Inflammatory macrophage treated with lipopolysaccharide for 1 hour (primary cell): Measurements from ENCODE around the gene PAX5.

Experiments used
- DNase-seq, 2 donors: peaks; one replicate each; pipeline ENCODE4 v3.0.0-alpha.2; 2020 to 2022

Gene PAX5

DNA sequence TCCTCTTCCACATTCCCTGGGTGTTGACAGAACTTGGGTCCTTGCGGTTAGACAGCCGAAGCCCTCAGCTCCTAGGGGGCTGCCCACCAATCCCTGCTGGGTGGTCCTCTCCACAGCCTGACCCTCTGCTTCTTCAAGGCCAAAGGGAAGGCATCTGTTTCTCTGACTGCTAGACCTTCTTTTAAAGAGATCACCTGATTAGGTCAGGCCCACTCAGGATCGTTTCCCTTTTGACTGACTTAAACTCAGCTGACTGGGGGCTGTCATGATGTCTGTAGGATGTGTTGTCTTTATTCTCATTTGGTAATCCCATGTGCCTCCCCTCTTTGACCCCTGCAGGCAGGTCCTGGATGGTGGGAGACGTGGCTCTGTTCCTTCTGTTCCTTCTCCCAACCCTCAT, 207.5 kb downstream of the PAX5 start:
- no peak for DNase-seq

DNA sequence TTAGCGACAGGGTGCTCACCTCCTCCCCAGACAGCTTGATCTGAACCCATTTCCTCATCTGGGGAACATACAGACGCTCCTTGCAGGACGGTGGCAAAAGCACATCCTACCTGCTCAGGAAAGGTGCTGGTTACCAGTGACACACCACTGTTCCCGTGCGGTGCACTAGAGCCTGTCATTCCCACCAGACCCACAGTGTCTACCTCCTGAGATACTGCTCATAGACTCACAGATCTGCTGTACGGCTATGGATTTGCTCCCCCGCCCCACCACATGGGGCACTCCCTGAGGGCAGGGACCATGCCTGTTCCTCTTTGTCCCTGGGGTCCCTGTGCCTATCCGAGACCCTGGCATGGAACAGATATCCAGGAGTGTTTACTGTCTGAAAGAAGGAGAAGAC, 208.9 kb downstream of the PAX5 start:
- no peak for DNase-seq

DNA sequence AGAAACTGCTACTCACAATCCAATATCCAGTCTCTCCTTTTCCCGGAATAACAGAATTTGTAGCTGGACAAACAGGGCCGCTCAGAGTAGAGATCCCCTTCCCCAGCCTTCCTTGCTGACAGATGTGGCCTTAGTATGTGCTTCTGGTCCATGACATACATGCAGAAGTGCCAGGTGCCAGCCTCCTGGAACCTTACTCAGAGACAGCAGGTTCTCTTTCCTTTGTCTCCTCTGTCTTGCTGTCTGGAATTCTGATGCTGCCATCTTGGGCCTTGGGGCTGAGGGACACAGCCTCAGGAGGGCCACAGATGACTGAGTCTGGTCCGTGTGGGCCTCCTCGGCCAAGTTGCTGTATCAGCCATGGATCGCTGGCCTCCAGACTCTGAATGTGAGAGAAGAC, 210.1 kb downstream of the PAX5 start:
- DNase-seq, result no peak

DNA sequence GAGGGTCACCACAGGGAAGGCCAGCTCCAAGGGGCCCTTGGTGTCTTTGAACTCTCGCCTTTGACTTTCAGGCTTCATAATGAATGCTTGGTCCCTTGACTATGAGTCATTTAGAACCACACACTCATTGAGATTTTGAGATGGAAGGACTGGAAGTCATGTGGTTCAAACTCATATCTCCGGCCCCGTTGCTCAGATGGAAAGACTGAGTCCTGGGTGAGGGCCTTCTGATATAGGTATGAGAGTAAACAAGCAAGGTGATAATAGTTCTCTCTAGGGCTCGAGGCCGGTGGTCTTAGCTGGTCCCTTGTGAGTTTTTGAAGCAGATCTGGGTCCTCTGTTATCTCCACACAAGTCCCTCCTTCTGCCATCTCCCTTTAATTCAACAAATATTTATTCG, 210.6 kb downstream of the PAX5 start:
- DNase-seq, result no peak

DNA sequence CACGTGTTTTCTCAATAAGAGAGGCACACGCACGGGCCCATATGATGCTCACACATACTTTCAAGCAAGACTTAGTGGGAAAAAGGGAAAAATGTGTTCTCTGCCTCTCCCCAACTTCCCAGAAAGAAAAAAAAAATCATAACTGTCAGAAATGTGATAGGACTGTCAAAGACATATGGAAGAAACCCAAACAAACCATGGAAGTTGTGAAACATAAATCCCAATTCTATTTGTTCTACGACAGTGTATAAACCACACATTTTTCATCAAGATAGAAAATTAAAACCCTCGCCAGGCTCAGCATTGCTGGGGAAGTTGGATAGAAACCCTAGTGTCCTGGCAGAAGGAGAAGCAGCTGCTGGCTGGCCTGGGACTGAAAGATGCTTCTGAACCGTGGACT, 211.9 kb downstream of the PAX5 start:
- no peak for DNase-seq

DNA sequence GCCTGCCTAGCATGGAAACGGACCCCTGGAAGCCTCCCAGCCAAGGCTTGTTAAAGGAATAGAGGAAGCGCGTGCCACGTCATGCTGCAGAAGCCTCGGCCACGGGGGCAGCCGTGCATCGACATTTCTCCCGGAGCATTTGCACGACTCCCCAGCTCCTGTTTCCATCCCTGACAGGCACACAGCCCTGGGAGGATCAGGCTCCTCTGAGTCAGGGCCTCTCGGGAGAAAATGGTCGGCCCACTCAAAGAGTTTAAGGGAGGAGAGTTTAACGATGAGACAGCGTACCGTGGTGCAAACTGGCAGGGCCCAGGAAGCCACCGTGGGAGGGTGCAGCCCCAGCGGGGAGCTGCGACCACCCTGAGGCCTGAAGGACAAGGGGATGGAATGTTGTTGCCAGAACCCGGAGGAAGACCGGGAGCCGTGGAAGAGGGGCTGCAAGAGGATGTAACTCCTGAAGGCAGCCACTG, 213.6 kb downstream of the PAX5 start:
- no peak for DNase-seq

DNA sequence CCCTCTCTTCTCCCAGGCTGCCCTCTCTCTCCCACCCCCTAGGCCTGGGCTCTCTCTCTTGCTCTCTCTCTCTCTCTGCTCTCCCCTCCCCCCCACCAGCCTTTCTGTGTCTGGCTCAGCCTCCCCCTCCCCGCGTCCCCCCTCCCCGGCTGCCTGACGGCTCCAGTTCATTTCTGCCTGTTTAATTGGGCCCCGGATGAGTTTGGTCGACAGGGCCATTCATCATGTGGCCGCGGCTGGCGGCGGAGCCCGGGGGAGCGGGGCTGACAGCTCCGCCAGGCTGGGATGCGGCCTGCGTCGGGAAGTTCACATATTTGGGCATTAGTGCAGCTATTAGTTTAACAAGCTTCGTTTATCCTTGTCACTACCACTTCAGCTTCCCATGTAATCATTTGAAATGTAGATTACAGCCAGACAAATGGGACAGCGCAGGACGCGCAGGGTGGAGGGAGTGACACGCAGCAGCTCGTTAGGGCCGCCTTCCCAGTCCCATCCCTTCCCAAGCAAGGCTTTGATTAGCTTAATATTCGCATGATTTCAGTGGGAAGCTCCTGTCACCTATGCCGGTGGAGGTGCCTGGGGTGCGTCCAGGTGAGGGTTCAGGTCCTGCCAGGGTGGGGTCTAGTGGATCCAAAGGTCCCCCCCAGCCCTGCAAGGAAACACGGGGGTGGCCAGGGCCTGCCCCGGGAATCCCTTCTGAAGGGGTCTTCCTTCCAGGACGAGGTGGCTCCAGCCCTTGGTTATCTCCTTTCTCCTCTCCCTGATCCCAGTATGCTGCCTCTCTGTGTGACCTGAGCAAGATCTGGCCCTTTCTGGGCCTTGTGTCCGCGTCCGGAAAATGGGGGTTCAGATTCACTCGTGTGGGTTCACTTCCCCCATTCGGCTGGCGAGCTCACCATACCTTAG, 214.8 kb downstream of the PAX5 start:
- DNase-seq, result no peak

DNA sequence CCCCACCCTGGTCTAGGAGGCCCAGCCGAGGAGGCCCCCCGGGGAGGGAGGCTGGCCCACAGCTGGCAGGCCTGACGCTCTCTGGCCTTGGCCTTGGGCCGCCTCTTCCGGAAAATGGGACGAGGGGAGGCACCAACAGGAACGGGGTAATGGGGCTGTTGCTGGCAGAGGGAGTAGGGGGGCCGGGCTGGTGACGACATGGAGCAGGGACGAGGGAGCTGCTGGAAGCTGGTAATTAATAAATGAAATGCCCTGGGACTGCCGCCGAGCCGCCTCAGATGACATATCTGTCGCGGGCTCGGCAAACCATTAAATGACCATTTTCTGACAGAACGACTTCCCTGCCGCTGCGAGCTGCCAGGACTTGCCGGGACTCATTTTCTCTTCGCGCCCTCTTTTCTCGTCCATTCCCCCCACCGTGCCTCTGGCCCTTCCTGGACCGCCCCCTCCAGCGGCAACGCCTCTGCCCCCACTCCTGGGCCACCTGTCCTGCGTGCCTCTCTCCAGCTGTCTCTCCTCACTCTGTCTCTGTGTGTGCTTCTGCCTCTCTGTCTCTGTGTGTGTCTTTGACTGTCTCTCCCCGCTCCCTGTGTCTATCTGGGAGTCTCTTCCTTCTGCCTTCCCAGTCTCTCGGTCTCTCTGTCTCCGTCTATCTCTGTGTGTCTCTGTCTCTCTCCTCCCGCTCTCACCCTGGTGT, 215.7 kb downstream of the PAX5 start:
- DNase-seq, result no peak

DNA sequence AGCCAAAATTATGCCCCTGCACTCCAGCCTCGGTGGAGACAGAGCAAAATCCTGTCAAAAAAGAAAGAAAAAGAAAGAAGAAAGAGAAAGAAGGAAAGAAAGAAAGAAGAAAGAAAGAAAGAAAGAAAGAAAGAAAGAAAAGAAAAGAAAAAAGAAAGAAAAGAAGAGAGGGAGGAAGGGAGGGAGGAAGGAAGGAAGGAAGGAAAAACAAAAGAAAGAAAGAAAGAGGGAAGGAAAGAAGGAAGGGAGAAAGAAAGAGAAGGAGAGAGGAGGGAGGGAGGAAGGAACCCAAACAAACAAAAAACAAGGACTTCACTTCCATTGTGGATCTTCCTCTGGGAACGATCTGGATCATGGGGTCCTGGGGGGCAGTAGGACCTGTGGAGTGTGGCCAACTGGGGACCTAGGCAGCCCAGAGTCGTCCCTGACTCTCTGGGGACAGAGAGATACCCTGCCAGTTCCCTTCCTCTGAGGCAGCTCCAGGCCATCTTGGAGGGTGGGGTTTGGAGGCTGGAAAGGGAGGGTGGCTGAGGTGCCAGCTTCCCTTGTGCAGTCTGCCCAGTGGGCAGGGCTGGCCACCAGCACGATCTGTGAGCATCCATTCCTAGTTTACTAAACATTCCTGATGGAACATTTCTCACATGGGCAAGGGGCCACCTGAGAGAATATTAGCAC, 216.8 kb downstream of the PAX5 start:
- DNase-seq, result no peak

DNA sequence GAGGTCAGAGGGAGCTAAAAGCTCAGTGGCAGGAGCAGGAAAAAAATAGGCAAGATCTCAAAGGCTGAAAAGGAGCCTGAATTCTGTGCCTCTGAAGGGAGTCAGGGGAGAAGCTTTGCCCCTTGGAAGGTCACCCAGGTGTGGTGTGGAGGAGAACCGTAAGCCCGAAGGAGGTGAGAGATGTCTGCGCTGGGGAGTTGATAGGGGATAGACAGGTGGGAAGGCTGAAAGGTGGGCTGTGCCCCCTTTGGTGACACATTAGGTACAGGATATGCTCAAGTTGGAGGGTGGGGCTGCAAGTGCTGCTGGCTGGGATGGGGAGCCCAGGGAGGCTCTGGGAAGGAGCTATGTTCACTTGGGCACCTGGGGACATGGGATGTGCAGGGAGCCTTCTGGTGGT, 217.7 kb downstream of the PAX5 start:
- no peak for DNase-seq

DNA sequence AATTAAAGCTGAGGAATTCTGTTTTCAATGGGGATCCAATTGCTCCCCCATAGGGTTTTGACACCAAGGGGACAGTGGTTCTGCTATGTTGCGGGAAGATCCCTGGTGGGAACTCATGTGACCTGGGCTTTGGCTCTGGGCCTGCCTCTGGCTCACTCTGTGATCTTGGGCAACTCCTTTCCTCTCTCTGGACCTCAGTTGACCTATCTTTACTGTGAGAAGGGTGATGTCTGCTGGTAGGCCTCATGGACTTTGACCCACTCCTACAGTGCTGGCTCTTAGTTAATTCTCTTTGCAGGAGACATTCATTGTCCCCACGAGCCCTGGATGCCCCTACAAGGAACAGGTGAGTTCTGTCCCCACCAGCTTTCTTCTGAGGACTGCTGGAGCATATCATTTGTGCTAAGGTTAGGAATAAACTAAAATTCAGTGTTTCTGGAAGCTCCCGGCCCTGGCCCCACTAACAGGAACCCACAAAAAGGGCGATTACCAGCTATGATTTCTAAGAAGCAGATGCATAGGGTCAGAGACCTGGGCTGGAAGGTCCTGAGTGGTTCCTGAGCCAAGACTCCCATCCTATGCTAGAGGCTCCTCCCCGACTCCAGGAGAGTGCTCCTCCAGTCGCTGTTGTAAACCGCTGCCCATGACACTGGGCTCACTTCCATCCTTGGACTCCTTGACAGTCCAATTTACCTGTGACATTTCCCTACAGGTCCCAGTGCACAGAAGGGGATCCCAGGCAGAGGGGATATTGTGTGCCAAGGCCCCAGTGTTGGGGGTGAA, 218.3 kb downstream of the PAX5 start:
- DNase-seq, result no peak

DNA sequence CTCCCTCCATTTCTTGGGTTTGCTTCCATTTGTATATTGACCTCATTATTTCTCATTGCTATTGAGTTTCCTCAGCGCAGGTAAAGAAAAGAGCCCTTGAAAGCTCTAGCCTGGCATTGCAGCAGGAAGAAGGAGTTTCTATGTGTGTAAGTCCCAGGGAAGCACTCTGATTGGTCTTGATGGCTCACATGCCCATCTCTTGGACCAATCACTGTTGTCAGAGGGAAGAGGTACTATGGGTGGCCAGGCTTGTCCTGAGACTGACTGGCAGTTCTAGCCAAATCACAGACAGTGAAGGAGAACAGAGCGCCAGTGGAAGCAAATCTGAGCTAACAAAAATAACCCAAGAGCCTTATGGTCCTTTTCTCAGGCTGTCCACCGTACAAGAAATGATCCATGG, 219.0 kb downstream of the PAX5 start:
- no peak for DNase-seq

DNA sequence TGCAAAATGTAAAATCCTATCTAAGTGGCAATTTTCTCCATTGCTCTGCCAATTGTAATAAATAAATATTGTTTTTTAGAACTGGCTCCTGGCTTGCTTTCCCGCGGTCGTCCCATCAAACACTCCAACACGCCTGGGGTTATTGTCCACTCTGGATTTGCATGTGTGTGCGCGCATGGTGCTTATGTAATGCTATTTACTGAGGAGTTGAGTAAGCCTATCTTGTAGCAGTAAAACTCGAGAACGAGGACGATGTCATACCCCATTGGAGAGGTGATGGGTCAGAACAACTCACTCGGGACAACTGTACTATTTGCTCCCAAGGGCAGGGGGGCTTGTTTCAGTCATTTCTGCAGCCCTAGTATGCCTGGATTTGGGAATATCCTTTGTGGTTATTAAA, 220.9 kb downstream of the PAX5 start:
- no peak for DNase-seq

DNA sequence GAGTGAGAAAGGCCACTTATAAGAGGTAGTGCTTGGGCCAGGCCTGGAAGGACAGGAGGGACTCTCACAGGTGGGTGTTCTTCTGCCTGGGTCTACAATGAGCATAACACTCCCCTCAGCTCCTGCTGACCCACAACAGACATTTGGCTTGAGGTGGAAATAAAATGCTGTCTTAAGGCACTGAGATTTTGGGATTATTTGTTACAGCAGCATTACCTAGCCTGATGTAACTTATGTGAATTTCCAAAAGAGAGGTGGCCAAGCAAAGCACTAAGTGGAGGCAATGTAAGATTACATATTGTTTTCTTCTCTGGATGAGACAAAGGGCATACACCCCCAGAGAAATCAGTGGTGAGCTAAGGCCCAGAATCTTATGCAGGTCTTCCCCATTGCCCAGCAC, 221.5 kb downstream of the PAX5 start:
- no peak for DNase-seq

DNA sequence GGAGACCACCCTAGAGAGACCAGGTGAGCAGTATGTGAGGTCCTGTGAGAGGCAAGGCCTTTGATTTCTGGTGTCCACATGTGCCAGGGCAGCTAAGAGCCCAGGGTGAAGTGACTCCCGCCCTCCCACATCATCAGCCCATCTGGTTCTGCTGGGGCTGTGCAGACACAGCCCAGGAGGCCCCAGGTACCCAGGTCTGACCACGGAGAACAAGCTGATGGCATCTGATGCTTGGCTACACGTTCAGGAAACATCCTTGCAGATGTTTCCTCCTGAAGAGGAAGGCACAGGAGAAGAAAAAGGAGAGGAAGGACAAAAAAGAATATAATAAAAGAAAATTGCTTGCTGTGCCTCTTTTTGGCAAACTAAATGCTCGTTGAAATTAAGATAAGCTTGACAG, 225.8 kb downstream of the PAX5 start:
- no peak for DNase-seq

DNA sequence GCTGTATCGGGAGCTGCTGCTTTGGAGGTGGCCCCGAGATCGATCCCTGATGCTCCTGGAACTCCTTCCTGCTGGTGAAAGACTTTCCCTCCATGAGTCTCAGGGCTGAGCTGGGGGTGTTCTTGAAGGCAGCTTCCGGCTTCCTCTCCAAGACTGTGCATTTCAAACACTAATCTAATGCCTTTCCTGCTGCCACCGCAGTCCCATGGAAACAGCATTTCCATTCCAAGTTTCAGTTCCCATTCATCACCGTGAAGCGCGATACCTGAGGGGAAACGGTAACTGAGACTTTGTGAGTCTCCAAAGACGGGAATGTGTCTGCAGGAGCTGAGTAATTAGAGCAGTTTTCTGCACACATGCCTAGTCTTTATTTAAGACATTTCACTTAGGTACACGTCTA, 230.1 kb downstream of the PAX5 start:
- no peak for DNase-seq

DNA sequence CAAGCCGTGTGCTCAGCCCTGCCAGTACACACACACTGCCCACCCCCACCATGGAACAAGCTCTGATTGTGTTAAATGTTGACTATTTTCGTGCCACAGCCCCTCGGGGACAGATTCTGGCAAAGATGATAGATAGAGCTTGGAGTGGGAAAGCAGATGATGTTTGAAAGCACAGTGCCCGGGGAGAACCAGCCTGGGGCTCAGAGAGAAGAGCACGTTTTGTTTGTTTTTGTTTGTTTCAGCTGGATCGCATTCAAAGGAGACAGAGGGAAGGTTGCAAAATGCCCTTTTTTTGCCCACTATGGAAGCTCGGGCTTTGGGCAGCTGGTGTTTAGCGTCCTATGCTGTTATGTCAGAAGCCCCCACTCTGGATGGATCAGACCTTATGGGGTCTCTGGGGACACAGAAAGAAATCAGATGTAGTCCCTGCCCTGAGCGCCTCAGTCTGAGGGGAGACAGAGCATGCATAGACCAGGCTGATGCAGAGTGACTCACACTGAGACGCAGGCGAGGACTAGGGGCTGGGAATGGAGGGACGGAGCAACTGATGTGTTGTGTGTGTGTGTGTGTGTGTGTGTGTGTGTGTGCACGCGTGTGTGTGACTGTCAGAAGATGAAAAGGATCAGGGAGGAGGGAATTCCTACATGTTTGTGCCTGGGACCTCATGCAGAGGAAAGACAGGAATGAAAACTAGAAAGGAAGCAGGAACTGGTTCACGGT, 231.7 kb downstream of the PAX5 start:
- DNase-seq, result no peak

DNA sequence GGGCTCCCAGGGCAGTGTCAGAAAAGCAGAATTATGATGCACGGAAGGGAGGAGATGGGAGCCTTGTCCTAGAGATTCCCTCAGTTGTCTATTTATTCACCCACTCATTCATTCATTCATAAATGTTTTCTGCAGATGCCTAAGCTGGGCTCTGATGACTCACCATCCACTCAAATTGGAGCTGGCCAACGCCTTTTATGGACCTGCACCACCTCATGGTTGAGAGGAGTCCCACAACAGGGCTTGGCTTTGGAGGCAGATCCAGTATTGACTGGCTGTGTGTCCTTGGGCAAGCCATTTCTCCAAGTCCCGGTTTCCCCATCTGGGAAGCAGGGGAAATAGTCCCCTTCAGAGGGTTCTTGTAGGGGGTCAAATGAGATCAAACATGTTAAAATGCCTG, 233.6 kb downstream of the PAX5 start:
- DNase-seq, result no peak

DNA sequence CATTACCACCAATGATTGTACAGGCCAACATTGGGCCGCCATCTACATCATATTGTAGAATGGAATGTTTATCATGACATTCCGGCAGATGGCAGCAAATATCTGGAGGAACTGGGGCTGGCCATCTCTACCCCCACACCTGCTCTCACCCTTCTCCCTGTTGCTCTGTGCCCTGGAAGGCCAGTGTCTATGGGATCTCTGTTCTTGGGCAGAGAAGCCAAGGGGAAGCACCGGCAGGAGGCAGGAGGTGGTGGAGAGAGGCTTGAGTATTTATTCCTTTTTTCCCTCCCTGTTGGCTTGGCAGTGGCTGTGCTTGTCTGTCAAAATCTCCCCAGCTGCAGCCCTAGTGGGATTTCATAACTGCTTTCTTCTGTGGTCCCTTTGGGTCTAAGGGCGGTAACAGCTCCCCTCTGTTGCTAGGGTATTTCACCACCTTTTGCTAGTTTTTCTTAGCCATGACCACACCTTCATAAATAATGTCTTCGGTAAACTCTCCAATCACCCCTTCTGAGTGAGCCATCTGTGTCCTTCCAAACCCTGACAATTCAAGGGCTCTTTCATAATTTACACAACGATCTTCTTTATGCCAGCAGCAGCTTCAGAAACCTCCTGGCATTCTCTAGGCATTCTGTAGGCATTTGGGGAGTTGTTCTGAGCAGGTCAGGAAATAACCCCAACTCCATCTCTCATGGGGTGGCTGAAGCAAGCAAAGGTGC, 235.6 kb downstream of the PAX5 start:
- no peak for DNase-seq

DNA sequence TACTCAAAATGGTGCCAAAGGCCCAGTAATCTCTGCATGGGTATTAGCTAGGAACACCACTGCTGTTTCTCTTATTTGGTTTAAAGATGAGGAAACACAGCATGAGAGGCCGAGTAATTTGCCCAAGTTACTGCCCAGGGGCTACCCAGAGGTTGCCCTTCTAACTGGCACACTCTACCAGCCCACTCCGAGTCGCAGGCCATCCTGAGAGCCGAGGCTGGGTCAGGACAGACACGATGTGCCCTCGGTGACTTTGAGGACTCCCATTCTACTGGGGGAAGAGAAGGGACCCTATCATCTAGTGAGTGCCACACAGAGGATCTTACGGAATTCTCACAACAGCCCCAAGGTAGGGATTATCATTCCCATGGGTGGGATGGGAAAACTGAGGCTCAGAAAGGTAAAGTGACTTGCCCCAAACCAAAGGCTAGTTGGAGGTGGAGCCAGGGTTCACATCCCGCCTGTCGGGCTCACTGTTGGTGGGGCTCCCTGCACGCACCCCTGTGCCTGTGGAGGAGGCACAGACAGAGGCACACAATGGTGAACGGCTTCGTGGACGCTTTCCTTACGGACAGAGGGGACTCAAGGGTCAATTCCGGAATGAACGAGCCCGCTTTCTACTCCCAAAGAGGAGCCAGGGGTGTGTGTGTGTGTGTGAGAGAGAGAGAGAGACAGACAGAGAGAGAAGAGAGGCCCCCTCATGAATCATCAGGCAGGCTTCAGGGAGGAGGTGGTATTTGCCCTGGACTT, 236.4 kb downstream of the PAX5 start:
- no peak for DNase-seq
